Measurements from ENCODE around the gene PSMD2. TPM values are rescaled to one million over a fixed set of nuclear protein-coding genes. Genes with fewer than 3 reads are reported as not detected.

PSMD2 gene
- total and polyA plus RNA-seq, 2 of the 8 experiments (the other 6 are each of a cell fraction or from before 2014, with no cell fraction given) = 350 to 363 TPM

DNA sequence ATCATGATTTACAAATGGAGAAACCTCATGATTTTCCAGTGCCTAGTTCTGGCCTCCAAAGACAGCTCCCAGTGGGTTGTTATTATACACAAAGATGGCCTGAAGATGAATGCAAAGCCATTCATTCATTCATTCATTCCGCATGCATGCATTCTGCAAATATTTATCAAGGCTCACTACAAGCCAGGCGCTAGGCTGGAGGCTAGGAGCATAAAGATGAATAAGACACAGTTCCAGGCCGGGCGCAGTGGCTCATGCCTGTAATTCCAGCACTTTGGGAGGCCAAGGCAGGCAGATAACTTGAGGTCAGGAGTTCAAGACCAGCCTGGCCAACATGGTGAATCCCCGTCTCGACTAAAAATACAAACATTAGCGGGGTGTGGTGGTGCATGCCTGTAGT lies 2.4 kb upstream of the PSMD2 start (continued):
- TF ChIP-seq, protein P1, sequence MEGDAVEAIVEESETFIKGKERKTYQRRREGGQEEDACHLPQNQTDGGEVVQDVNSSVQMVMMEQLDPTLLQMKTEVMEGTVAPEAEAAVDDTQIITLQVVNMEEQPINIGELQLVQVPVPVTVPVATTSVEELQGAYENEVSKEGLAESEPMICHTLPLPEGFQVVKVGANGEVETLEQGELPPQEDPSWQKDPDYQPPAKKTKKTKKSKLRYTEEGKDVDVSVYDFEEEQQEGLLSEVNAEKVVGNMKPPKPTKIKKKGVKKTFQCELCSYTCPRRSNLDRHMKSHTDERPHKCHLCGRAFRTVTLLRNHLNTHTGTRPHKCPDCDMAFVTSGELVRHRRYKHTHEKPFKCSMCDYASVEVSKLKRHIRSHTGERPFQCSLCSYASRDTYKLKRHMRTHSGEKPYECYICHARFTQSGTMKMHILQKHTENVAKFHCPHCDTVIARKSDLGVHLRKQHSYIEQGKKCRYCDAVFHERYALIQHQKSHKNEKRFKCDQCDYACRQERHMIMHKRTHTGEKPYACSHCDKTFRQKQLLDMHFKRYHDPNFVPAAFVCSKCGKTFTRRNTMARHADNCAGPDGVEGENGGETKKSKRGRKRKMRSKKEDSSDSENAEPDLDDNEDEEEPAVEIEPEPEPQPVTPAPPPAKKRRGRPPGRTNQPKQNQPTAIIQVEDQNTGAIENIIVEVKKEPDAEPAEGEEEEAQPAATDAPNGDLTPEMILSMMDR (IDR thresholded peaks at IDR 0.05; ENCODE audit: control extremely low read depth in 1 of 3, insufficient read depth in 1 of 3, low read depth in 1 of 3, low read length in 3 of 3) = no peak
- no peak for TF ChIP-seq BRCA1 (IDR thresholded peaks at IDR 0.05; ENCODE audit: low read depth, low read length)
- TF ChIP-seq SP4 (IDR thresholded peaks at IDR 0.05; ENCODE audit: low read length) = no peak
- no peak for TF ChIP-seq HDAC6 (IDR thresholded peaks at IDR 0.05; ENCODE audit: low read depth, low read length)
- TF ChIP-seq HDAC2 (IDR thresholded peaks at IDR 0.05; ENCODE audit: borderline replicate concordance in 1 of 2, low read depth in 2 of 2, low read length in 2 of 2) = no peak
- TF ChIP-seq RBBP5 (IDR thresholded peaks at IDR 0.05; ENCODE audit: borderline replicate concordance, low read depth, low read length) = no peak
- TF ChIP-seq EP300 (IDR thresholded peaks at IDR 0.05; ENCODE audit: borderline replicate concordance in 1 of 2, low read depth in 2 of 2, low read length in 2 of 2) = no peak

All from H1 (cell line).